Measurements from ENCODE around the gene TP53AIP1.

GRCh38 chr11:128907585-128907984 lies 35.1 kb downstream of the TP53AIP1 start:
- TF ChIP-seq, protein P1, sequence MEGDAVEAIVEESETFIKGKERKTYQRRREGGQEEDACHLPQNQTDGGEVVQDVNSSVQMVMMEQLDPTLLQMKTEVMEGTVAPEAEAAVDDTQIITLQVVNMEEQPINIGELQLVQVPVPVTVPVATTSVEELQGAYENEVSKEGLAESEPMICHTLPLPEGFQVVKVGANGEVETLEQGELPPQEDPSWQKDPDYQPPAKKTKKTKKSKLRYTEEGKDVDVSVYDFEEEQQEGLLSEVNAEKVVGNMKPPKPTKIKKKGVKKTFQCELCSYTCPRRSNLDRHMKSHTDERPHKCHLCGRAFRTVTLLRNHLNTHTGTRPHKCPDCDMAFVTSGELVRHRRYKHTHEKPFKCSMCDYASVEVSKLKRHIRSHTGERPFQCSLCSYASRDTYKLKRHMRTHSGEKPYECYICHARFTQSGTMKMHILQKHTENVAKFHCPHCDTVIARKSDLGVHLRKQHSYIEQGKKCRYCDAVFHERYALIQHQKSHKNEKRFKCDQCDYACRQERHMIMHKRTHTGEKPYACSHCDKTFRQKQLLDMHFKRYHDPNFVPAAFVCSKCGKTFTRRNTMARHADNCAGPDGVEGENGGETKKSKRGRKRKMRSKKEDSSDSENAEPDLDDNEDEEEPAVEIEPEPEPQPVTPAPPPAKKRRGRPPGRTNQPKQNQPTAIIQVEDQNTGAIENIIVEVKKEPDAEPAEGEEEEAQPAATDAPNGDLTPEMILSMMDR (IDR thresholded peaks at IDR 0.05 in 8 of 11, conservative IDR thresholded peaks at IDR 0.05 in 3 of 11): no peak
- no peak for TF ChIP-seq POLR2AphosphoS5 (IDR thresholded peaks at IDR 0.05)
- no peak for TF ChIP-seq POLR2A (IDR thresholded peaks at IDR 0.05)

Measured in spleen (tissue), 7 donors.